ENCODE results near the gene TRIM64C.
"Not testable (repeated sequence)": the region's sequence is repeated elsewhere in the genome, so short reads cannot be mapped to it uniquely, and the experiment has no call there.

GRCh38 chr11:49049821-49050220, 9.1 kb downstream of the TRIM64C start:
- TF ChIP-seq POLR2A (IDR thresholded peaks at IDR 0.05): not testable (repeated sequence)
- TF ChIP-seq, protein P1, sequence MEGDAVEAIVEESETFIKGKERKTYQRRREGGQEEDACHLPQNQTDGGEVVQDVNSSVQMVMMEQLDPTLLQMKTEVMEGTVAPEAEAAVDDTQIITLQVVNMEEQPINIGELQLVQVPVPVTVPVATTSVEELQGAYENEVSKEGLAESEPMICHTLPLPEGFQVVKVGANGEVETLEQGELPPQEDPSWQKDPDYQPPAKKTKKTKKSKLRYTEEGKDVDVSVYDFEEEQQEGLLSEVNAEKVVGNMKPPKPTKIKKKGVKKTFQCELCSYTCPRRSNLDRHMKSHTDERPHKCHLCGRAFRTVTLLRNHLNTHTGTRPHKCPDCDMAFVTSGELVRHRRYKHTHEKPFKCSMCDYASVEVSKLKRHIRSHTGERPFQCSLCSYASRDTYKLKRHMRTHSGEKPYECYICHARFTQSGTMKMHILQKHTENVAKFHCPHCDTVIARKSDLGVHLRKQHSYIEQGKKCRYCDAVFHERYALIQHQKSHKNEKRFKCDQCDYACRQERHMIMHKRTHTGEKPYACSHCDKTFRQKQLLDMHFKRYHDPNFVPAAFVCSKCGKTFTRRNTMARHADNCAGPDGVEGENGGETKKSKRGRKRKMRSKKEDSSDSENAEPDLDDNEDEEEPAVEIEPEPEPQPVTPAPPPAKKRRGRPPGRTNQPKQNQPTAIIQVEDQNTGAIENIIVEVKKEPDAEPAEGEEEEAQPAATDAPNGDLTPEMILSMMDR (IDR thresholded peaks at IDR 0.05 in 4 of 5, conservative IDR thresholded peaks at IDR 0.05 in 1 of 5): not testable (repeated sequence)

Data from gastrocnemius medialis (tissue), 4 donors.